IgD-negative memory B cell (primary cell): Measurements from ENCODE around the gene SAPCD2. TPM values are rescaled to one million over a fixed set of nuclear protein-coding genes. Genes with fewer than 3 reads are reported as not detected.

Experiments
- H3K27ac Mint-ChIP-seq, 3 donors: one replicate each; pipeline ENCODE4 v1.8.0; 2020 to 2022; ENCODE audit warnings: mild to moderate bottlenecking in 3 of 3, mixed read lengths in 3 of 3, moderate library complexity in 1 of 3
- H3K27me3 Mint-ChIP-seq: one replicate; pipeline ENCODE4 v1.8.0; 2021; ENCODE audit warnings: mixed read lengths
- H3K36me3 Mint-ChIP-seq: one replicate; pipeline ENCODE4 v1.8.0; 2020; ENCODE audit warnings: mild to moderate bottlenecking, mixed read lengths
- H3K4me1 Mint-ChIP-seq, 3 donors: one replicate each; pipeline ENCODE4 v1.8.0; 2020 to 2022; ENCODE audit warnings: mixed read lengths in 3 of 3, mild to moderate bottlenecking in 1 of 3
- H3K4me3 Mint-ChIP-seq, 4 donors: one replicate each; pipeline ENCODE4 v1.8.0; 2020 to 2022; ENCODE audit warnings: mild to moderate bottlenecking in 4 of 4, mixed read lengths in 4 of 4, moderate library complexity in 3 of 4
- H3K9me3 Mint-ChIP-seq, 3 donors: one replicate each; pipeline ENCODE4 v1.8.0; 2020 to 2021; ENCODE audit warnings: mixed read lengths in 3 of 3, mild to moderate bottlenecking in 1 of 3
- polyA plus RNA-seq: library from polyadenylated mRNA; unstranded; fragments of 300-500 nt; fragmentation: Illumina TruSeq; gene quantifications from one replicate; pipeline ENCODE4 v1.2.3, GENCODE V29; 2021

SAPCD2 gene
- polyA plus RNA-seq, 1 donor from 2014 or later = 0.38 TPM

- Mint-ChIP-seq H3K9me3 (no peaks in the 10 kb centered on the region), H3K4me3 (peak overlapping the region in 2 of 4 donors; percentile 32 to 63), H3K27me3 (no peaks in the 10 kb centered on the region), H3K4me1 (peaks cover 9 to 16% (median 10%) of the 10 kb centered on the region in 3 donors), H3K36me3 (peaks cover 8% of the 10 kb centered on the region), H3K27ac (peak overlapping the region in 1 of 3 donors; percentile 53)
Observed at GRCh38 chr9:137096785-137097546, 26.6 kb upstream of the SAPCD2 start.

- Mint-ChIP-seq H3K27ac (peak overlapping the region; percentile 43 to 90 (median 88)), H3K36me3 (peaks cover 8% of the 10 kb centered on the region), H3K4me3 (peak overlapping the region; percentile 68 to 90 (median 75)), H3K27me3 (no peaks in the 10 kb centered on the region), H3K4me1 (peaks cover 9 to 16% (median 10%) of the 10 kb centered on the region in 3 donors), H3K9me3 (no peaks in the 10 kb centered on the region)
Observed at GRCh38 chr9:137095664-137096517, 25.5 kb upstream of the SAPCD2 start.

GRCh38 chr9:137089232-137089947 lies 19.0 kb upstream of the SAPCD2 start:
- Mint-ChIP-seq H3K27me3 (no peaks in the 10 kb centered on the region), H3K4me3 (no peak overlapping the region), H3K9me3 (no peaks in the 10 kb centered on the region), H3K36me3 (peaks cover 5% of the 10 kb centered on the region), H3K4me1 (peaks cover 25 to 27% (median 27%) of the 10 kb centered on the region in 3 donors), H3K27ac (peak overlapping the region in 1 of 3 donors; percentile 51)

- Mint-ChIP-seq H3K4me1 (peaks cover 29 to 36% (median 33%) of the 10 kb centered on the region in 3 donors), H3K9me3 (no peaks in the 10 kb centered on the region), H3K27me3 (no peaks in the 10 kb centered on the region), H3K4me3 (peak overlapping the region; percentile 88 to 96 (median 92)), H3K36me3 (peaks cover 5% of the 10 kb centered on the region), H3K27ac (peak overlapping the region; percentile 83 to 95 (median 88))
Observed at GRCh38 chr9:137088121-137088520, 17.8 kb upstream of the SAPCD2 start.

- Mint-ChIP-seq H3K4me1 (peaks cover 23 to 34% (median 33%) of the 10 kb centered on the region in 3 donors), H3K9me3 (no peaks in the 10 kb centered on the region), H3K27ac (peak overlapping the region; percentile 83 to 95 (median 88)), H3K27me3 (no peaks in the 10 kb centered on the region), H3K36me3 (peaks cover 1% of the 10 kb centered on the region), H3K4me3 (peak overlapping the region; percentile 88 to 96 (median 92))
Observed at GRCh38 chr9:137087409-137087925, 17.1 kb upstream of the SAPCD2 start.

GRCh38 chr9:137086531-137087408 lies 16.4 kb upstream of the SAPCD2 start, which contains the start of gene MAN1B1:
TSS of gene MAN1B1 (plus strand) at chr9:137086985. CDS start at chr9:137087000, 15 bp downstream.
- Mint-ChIP-seq H3K27me3 (no peaks in the 10 kb centered on the region), H3K4me1 (peaks cover 22 to 34% (median 33%) of the 10 kb centered on the region in 3 donors), H3K27ac (peak within 1 kb of the TSS; percentile 96 to 100 (median 98)), H3K4me3 (peak within 1 kb of the TSS; percentile 88 to 100 (median 98)), H3K36me3 (no peaks in the 10 kb centered on the region), H3K9me3 (no peaks in the 10 kb centered on the region)

- H3K36me3 Mint-ChIP-seq = no peaks in the 10 kb centered on the region
- peak overlapping the region; percentile 88 to 100 (median 98) for H3K4me3 Mint-ChIP-seq
- peaks cover 22 to 34% (median 33%) of the 10 kb centered on the region in 3 donors for H3K4me1 Mint-ChIP-seq
- no peaks in the 10 kb centered on the region for H3K9me3 Mint-ChIP-seq
- H3K27me3 Mint-ChIP-seq = no peaks in the 10 kb centered on the region
- peak overlapping the region; percentile 96 to 100 (median 98) for H3K27ac Mint-ChIP-seq
Observed at GRCh38 chr9:137085920-137086530, 15.7 kb upstream of the SAPCD2 start.

- Mint-ChIP-seq H3K27ac (no peak overlapping the region), H3K27me3 (no peaks in the 10 kb centered on the region), H3K9me3 (no peaks in the 10 kb centered on the region), H3K4me1 (peaks cover 22 to 38% (median 33%) of the 10 kb centered on the region in 3 donors), H3K4me3 (peak overlapping the region in 1 of 4 donors; percentile 100), H3K36me3 (no peaks in the 10 kb centered on the region)
Observed at GRCh38 chr9:137084526-137084925, 14.2 kb upstream of the SAPCD2 start.

GRCh38 chr9:137083394-137084004 lies 13.1 kb upstream of the SAPCD2 start:
- peak overlapping the region in 2 of 3 donors; percentile 50 to 91 for H3K27ac Mint-ChIP-seq

GRCh38 chr9:137082925-137083290 lies 12.6 kb upstream of the SAPCD2 start:
- Mint-ChIP-seq H3K4me1 (peaks cover 16 to 28% (median 20%) of the 10 kb centered on the region in 3 donors), H3K4me3 (peak overlapping the region in 3 of 4 donors; percentile 47 to 100 (median 75)), H3K36me3 (no peaks in the 10 kb centered on the region), H3K9me3 (no peaks in the 10 kb centered on the region), H3K27ac (peak overlapping the region in 1 of 3 donors; percentile 91), H3K27me3 (no peaks in the 10 kb centered on the region)

More at GRCh38 chr9:137083394-137084004, 13.1 kb upstream of the SAPCD2 start:
- Mint-ChIP-seq H3K27me3 (no peaks in the 10 kb centered on the region), H3K4me3 (peak overlapping the region in 2 of 4 donors; percentile 75 to 100), H3K4me1 (peaks cover 22 to 33% (median 26%) of the 10 kb centered on the region in 3 donors), H3K36me3 (no peaks in the 10 kb centered on the region), H3K9me3 (no peaks in the 10 kb centered on the region)

- Mint-ChIP-seq H3K27ac (peak overlapping the region in 1 of 3 donors; percentile 91), H3K4me3 (peak overlapping the region in 1 of 4 donors; percentile 38)
Observed at GRCh38 chr9:137082222-137082924, 12.0 kb upstream of the SAPCD2 start.

More at GRCh38 chr9:137082222-137082924, 12.0 kb upstream of the SAPCD2 start:
- H3K27me3 Mint-ChIP-seq = no peaks in the 10 kb centered on the region
- peaks cover 11 to 24% (median 15%) of the 10 kb centered on the region in 3 donors for H3K4me1 Mint-ChIP-seq
- H3K9me3 Mint-ChIP-seq = no peaks in the 10 kb centered on the region
- H3K36me3 Mint-ChIP-seq = no peaks in the 10 kb centered on the region
